T-helper 2 cell treated with Interferon-gamma antibody and Interleukin-4, amounts not matched to agents 100 ng/mL and 5 ng/mL, for 36 hours (primary cell): Measurements from ENCODE around the gene IMMP2L. TPM values are rescaled to one million over a fixed set of nuclear protein-coding genes. Genes with fewer than 3 reads are reported as not detected.
"Not testable (repeated sequence)": the region's sequence is repeated elsewhere in the genome, so short reads cannot be mapped to it uniquely, and the experiment has no call there.

ENCODE experiments used
- intact Hi-C: fragments of 100-400 bp; cut with micrococcal nuclease; formaldehyde crosslinking; loops from one replicate; pipeline ENCODE4 v1.15.1; 2023
- total RNA-seq: library from RNA; stranded (reverse); gene quantifications from 2 replicates; pipeline ENCODE4 v1.2.3, GENCODE V29; 2022

Gene IMMP2L
- total RNA-seq, 1 donor from 2014 or later = 8.0 TPM

DNA sequence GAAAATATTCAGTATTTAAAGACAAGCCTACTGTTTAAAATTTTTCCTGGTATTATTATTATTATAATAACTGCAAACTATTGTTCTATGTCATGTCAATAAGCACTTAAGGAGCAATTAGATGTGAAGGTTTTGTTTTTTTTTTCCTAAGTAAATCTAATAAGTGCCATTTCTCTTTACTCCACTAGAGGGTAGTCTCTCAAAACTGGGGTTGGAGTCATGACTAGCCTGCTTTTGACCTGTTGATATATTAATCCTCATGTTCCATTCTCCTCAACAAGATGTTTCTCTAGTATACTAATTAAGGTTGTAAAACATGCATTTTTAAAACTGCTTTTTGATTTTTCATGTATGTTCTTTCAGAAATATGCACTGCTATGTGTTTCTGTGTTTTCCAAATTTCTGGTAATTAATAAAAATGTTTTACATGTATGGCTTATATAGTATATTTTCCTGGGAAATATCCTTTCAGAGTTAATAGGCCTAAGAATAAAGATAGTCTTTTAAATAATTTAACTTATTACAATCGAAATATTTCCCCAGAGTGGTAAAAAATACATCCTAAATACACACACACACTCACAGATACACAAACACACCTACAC lies 472.4 kb downstream of the IMMP2L start:
- intact Hi-C loops = loop anchor here (1.0 to 10.0 kb wide), 7 partner anchors 16 to 1365 kb away; partner anchors contain the start of genes IFRD1 and IMMP2L

- intact Hi-C loops = loop anchor here (1.0 to 10.0 kb wide), 2 partner anchors 398 to 1366 kb away; partner anchors contain the start of gene IFRD1
Measured at GRCh38 chr7:111088328-111088727, 474.0 kb downstream of the IMMP2L start.

DNA sequence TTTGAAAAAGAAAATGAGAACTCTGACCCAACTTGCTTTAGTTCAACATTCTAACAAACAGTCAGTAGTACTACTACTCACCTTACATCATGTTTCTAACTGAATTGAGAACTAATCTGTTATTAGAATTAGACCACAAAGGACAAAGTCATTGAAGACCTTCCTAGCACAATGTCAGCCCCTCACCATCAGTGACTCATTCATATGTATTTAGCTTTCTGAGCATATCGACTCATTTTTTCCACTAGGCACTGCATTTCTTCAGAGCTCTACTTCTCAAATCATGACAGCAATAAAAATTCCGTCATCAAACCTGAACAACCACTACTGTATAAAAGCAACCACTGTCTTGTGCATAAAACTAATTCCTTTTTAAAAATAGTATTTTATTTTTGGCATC lies 475.8 kb downstream of the IMMP2L start:
- intact Hi-C loops = loop anchor here (10.0 kb wide), 1 partner anchor 1368 kb away; the partner anchor contains the start of gene IFRD1

DNA sequence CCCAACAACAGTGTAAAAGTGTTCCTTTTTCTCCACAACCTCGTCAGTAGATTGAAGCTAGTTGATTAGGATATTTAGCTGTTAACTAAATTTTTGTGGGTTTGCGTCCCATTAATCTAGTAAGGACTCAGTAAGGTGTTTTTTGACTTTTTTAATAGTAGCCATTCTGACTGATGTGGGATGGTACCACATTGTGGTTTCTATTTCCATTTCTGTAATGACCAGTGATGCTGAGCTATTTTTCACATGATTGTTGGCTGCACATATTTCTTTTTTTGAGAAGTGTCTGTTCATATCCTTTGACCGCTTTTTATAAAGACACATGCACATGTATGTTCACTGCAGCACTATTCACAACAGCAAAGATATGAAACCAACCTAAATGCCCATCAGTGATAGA lies 476.9 kb downstream of the IMMP2L start:
- intact Hi-C loops = loop anchor here (10.0 kb wide), 1 partner anchor 1369 kb away; the partner anchor contains the start of gene IFRD1

- intact Hi-C loops = loop anchor here (1.0 to 10.0 kb wide), 8 partner anchors 8 to 1371 kb away; partner anchors contain the start of genes IFRD1, IMMP2L and LRRN3
Measured at GRCh38 chr7:111083413-111083812, 478.9 kb downstream of the IMMP2L start.

DNA sequence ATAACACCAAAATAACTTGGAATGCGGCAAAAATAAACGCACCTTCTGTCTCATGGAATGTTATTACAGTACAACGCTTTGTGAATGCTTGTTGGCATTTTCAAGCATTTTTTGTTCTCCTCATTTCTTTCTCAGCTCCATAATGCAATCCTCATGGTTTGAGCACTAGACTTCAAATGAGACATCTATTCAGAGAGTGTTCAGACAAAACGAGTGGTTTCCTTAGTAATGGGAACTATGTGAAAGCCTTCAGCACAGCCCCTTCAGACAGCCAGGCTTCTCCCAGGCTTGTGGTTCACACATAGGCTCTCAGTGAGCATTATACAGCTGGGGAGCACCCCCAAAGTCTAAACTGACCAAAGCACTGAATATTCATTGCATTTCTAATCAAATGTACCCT lies 479.9 kb downstream of the IMMP2L start:
- intact Hi-C loops = loop anchor here (2.0 to 10.0 kb wide), 4 partner anchors 106 to 1372 kb away; partner anchors contain the start of genes IFRD1 and IMMP2L

GRCh38 chr7:111081546-111082267 lies 480.6 kb downstream of the IMMP2L start:
- intact Hi-C loops = loop anchor here (2.0 to 10.0 kb wide), 4 partner anchors 105 to 1373 kb away; partner anchors contain the start of genes IFRD1 and IMMP2L

DNA sequence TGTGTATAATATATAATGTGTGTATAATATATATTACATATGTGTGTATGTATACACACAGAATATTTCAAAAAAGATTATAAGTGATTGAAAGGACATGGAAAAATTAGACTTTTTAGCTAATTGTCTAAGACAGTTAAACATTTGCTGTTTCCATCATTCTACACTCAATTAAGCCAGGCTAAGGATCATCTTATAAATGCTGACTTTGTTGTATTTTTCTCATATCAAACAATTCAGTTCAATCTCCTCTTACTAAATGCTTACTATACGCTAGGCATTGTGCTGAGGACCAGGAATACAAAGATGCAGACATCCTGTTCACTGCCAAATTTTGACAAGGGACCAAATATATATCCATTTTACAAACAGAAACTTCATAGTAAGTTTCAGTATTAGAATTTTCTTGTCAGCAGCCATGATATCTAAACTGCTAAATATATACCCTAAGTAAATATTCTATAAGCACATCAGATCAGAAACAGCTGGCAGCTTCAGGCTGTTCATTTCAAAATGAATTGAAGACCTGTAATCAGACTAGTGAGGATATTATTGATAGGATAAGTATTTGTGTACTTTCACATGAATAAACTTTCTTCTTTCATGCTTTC lies 481.7 kb downstream of the IMMP2L start:
- intact Hi-C loops = loop anchor here (5.0 to 10.0 kb wide), 2 partner anchors 173 to 1374 kb away; partner anchors contain the start of gene IFRD1

- intact Hi-C loops = no loop called here
Measured at GRCh38 chr7:111077001-111077400, 485.3 kb downstream of the IMMP2L start.

GRCh38 chr7:111076205-111076604 lies 486.1 kb downstream of the IMMP2L start:
- intact Hi-C loops = no loop called here

DNA sequence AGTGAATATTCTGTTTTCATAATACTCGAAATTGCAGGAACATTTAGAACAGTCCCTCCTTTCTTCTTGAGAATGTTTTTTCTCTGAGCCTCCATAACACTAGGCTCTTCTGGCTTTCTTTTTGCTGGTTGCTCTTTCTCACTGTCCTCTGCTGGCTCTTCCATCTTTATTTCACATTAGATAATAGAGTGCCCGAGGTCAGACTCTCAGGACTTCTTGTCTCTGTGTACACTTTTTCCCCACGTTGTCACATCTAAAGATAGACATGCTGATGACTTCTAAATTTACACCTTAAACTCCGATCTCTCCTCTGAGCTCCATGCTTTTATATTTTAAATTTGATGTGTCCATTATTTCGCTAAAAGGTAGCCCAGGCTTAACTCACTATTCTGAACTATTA lies 486.8 kb downstream of the IMMP2L start:
- intact Hi-C loops = no loop called here

GRCh38 chr7:111074748-111075146 lies 487.5 kb downstream of the IMMP2L start:
- intact Hi-C loops = loop anchor here (1.0 kb wide), 2 partner anchors 9 to 16 kb away; no protein-coding TSS in a partner anchor

DNA sequence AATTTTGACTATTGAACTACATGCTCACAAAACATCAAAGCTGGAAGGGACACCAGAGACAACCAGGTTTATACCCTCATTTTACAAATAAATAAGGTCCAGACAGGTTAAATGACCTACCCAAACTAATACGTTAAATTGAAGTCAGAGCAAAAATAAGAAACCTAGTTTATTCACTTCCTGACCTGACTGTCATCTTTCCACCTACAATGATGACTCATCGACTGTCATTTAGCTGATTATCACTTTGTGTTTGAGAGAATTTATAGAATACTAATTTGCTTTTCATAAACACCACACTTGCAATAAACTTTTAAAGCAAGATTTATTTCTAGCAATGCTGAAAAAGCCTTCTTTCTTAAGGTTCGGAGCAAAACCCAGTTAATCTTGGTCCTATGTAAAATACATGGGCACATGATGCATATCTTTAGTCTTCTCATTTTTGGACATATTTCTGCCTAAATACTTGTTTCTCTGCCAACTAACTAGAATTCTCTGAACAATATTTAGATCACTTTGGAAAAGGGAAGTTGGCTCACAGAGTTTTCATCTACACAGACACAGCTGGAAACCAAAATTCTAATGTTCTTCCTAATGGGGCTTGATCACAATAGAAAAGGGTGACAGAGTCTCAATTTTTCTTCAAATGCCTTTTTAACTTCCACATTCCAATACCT lies 488.1 kb downstream of the IMMP2L start:
- intact Hi-C loops = loop anchor here (1.0 kb wide), 2 partner anchors 9 to 16 kb away; no protein-coding TSS in a partner anchor

- intact Hi-C loops = not testable (repeated sequence)
Measured at GRCh38 chr7:111072658-111073057, 489.6 kb downstream of the IMMP2L start.

- intact Hi-C loops = no loop called here
Measured at GRCh38 chr7:111071556-111071955, 490.7 kb downstream of the IMMP2L start.

- intact Hi-C loops = no loop called here
Measured at GRCh38 chr7:111068618-111069017, 493.7 kb downstream of the IMMP2L start.

DNA sequence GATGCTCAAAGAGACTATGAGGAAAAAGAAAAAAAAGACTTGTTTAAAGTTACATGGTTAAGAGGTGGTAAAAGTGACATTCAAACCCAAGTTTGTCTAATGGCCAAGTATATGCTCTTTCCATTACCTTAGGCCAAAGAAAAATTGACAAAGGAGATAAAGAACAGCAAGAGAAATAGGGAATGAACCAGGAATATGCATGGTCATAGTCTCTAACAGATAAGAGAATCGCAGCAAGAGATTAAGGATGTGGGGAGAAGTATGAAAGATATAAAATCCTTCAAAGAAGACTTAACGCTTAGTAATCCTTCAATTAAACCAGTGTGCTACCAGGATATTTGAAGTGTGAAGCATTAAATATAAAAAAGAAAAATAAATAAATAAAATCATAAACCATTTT lies 494.6 kb downstream of the IMMP2L start:
- intact Hi-C loops = no loop called here

GRCh38 chr7:111067251-111067650 lies 495.0 kb downstream of the IMMP2L start:
- intact Hi-C loops = no loop called here

DNA sequence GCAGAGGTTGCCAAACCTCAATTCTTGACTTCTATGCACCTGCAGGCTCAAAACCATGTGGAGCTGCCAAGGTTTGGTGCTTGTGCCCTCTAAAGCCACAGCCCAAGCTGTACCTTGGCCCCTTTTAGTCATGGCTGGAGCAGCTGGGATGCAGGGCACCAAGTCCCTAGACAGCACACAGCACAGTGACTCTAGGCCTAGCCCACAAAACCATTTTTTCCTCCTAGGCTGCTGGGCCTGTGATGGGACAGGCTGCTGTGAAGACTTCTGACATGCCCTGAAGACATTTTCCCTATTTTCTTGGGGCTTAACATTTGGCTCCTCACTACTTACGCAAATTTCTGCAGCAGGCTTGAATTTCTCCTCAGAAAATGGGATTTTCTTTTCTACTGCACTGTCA lies 499.1 kb downstream of the IMMP2L start:
- intact Hi-C loops = no loop called here

- intact Hi-C loops = no loop called here
Measured at GRCh38 chr7:111059833-111060232, 502.5 kb downstream of the IMMP2L start.

DNA sequence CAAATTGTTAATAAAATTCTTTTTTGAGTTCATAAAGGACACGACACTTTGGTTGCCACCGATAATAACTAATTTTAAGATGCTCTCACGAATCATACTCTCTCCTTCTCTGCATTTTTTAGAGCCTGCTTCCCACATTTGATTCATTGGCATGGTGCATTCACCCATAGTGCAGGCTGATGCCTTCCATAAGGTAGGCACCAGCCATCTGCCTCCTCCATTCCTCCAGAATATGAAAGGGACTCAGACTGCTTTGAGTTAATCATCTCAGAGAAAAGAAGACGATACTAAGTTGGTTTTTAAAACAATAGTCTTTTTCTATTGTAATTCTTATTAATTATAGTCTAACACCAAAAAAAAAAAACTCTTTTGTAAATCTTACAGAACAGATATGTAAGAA lies 505.2 kb downstream of the IMMP2L start:
- intact Hi-C loops = no loop called here
